ES-I3 (cell line): ENCODE data around the gene OR2B2.

Experiments used
- H3K36me3 ChIP-seq: 2 replicates; pipeline ENCODE4 v1.6.1; 2013; ENCODE audit warnings: mild to moderate bottlenecking, low read length, control low read depth, moderate library complexity; ENCODE audit not compliant: insufficient read depth
- H3K4me1 ChIP-seq: 2 replicates; pipeline ENCODE4 v1.6.1; 2013; ENCODE audit warnings: mild to moderate bottlenecking, control low read depth, low read length; ENCODE audit not compliant: insufficient read depth
- H3K9ac ChIP-seq: 2 replicates; pipeline ENCODE4 v1.6.1; 2013; ENCODE audit warnings: low read depth, mild to moderate bottlenecking, low read length, moderate library complexity
- H3K9me3 ChIP-seq: 2 replicates; pipeline ENCODE4 v1.6.1; 2013; ENCODE audit warnings: mild to moderate bottlenecking, low read length, moderate library complexity; ENCODE audit not compliant: control insufficient read depth, insufficient read depth

The OR2B2 gene

DNA sequence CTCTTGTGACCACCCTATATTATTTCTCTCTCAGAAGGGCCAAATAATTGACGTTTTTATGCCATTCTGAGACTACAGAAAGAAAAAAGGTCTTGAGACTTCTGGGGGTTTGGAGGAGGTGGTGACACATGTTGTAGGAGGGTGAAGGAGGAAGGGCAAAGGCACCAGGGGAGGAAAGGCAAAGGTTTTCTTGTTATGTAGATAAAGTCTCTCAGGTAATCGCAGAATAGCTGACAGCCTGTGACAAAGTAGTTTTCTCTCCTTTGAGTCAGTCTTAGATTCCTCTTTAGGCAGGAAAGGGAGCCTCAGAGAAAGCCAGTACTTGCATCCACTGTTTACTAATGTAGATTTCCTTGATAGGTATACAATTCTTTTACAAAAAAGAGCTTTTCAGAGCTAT is 23.6 kb downstream of the OR2B2 start:
- Histone ChIP-seq H3K9me3 (no peaks in the 10 kb centered on the region), H3K4me1 (peaks cover 17% of the 10 kb centered on the region), H3K36me3 (no peaks in the 10 kb centered on the region), H3K9ac (peak overlapping the region; percentile 70)

GRCh38 chr6:27886073-27886472 is 26.1 kb downstream of the OR2B2 start:
- Histone ChIP-seq H3K9me3 (no peaks in the 10 kb centered on the region), H3K36me3 (no peaks in the 10 kb centered on the region), H3K4me1 (peaks cover 17% of the 10 kb centered on the region), H3K9ac (no peak overlapping the region)

GRCh38 chr6:27883136-27883535 is 29.1 kb downstream of the OR2B2 start:
- no peak overlapping the region for H3K9ac ChIP-seq
- H3K9me3 ChIP-seq = no peaks in the 10 kb centered on the region
- H3K4me1 ChIP-seq = peaks cover 7% of the 10 kb centered on the region
- no peaks in the 10 kb centered on the region for H3K36me3 ChIP-seq

- H3K9me3 ChIP-seq = no peaks in the 10 kb centered on the region
- no peaks in the 10 kb centered on the region for H3K36me3 ChIP-seq
- peaks cover 2% of the 10 kb centered on the region; the same call in 1 of the 2 replicates for H3K4me1 ChIP-seq
- no peak overlapping the region for H3K9ac ChIP-seq
These were observed 29.6 kb downstream of the OR2B2 start for GRCh38 chr6:27882624-27883023.

DNA sequence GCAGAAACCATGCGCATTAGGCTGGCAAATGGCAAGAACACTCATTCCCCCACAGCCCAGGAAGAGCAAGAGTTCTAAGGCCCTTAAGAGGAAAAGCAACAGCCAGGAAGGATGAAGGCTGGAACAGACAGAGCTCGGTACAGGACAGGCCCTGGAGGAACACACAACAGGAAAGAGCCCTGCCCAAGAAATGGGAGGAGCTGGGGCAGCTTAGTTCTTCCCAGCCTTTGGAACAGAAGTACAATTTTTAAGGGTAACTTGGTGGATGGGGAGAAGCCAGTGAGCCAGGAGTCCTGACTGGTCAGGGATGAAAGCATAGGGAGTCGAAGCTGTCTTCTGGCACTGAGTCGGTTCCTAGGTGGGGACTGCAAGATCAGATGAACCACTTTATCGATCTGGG is 32.4 kb downstream of the OR2B2 start:
- no peaks in the 10 kb centered on the region for H3K9me3 ChIP-seq
- H3K4me1 ChIP-seq = no peaks in the 10 kb centered on the region
- no peaks in the 10 kb centered on the region for H3K36me3 ChIP-seq
- no peak overlapping the region for H3K9ac ChIP-seq

DNA sequence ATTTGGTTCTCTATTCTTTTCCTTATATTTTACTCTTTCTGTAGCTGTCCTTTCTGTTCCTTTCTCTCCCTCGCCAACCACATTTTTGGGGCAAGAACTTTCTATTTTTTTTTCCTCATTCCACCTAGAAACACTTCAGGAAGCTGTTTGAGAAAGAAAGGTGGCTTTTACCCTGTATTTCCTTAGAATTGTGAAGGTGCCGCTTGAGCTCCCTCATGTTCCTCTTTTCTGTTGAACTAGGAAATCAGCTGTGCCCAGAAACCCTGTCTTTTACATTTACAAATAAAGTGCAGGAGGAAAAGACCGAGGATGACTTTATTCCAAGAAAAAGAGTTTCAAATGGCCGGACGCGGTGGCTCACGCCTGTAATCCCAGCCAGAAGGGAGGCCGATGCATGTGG is 38.2 kb downstream of the OR2B2 start:
- Histone ChIP-seq H3K9ac (peak overlapping the region; percentile 59), H3K9me3 (no peaks in the 10 kb centered on the region), H3K4me1 (peaks cover 8% of the 10 kb centered on the region; the same call in 1 of the 2 replicates), H3K36me3 (no peaks in the 10 kb centered on the region)

GRCh38 chr6:27873021-27873940 is 38.9 kb downstream of the OR2B2 start:
- no peaks in the 10 kb centered on the region for H3K9me3 ChIP-seq
- H3K4me1 ChIP-seq = peaks cover 8% of the 10 kb centered on the region; the same call in 1 of the 2 replicates
- no peaks in the 10 kb centered on the region for H3K36me3 ChIP-seq
- peak overlapping the region; percentile 59 for H3K9ac ChIP-seq

DNA sequence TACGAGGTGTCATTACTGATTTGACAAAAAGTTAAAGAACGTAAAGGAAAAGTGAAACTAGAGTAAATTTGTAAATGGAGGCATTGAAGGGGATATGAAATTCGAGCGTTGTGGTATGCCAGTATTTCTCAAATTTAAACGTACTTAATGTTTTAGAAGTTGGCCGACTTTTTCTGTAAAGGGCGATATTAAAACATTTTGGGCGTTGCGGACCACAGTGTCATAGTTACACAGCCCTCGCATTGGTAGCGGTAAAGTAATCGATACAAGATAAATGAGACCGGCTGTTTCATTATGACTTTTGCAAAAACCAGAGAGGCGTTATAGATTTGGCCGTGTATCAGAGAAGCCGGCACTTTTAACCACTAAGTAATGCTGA is 39.6 kb downstream of the OR2B2 start:
- Histone ChIP-seq H3K4me1 (peaks cover 11% of the 10 kb centered on the region; the same call in 1 of the 2 replicates), H3K9ac (peak overlapping the region; percentile 59), H3K9me3 (no peaks in the 10 kb centered on the region), H3K36me3 (no peaks in the 10 kb centered on the region)

- Histone ChIP-seq H3K9ac (peak overlapping the region; percentile 59), H3K4me1 (peaks cover 11% of the 10 kb centered on the region; the same call in 1 of the 2 replicates), H3K36me3 (no peaks in the 10 kb centered on the region), H3K9me3 (no peaks in the 10 kb centered on the region)
These were observed 40.1 kb downstream of the OR2B2 start for GRCh38 chr6:27871924-27872638.

DNA sequence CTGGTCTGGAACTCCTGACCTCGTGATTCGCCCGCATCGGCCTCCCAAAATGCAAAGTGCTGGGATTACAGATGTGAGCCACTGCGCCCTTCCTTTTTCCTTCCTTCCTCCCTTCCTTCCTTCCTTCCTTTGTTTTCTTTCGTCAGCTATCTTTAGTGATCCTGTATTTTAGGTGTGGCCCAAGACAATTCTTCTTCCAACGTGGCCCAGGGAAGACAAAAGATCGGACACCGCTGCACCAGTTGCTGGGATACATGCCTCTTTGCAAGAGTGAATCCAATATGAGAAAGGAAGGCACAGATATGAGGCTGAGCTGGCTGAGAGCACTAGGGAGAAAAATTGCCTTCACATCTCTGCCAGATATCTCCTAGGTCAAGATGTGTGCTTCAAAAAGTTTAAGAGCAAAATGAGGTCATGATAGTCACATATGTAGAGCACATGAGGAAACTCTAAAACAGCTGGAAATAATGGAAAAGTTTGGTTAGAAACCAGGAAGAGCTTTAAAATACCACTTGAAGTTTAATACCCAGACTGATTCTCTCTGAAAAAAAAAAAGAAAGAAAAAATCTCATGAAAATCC is 41.8 kb downstream of the OR2B2 start:
- no peaks in the 10 kb centered on the region for H3K36me3 ChIP-seq

DNA sequence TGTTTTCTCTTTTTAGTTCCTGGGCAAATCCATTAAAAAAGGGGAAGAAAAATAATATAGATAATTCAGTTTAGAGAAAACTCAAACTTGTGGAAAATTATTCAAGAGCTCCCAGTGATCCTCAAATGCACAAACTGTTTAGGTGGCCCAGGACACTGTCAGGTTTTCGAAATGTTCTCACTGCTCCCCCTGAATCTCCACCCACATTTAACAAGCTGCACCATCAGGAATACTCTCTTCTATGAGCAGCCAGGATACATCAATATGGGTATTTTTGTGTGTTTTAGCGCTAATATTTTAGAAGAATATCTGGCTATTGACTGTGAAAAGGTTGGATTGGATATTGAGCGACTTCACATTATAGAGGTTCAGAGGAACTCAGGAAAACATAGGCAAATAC is 43.9 kb downstream of the OR2B2 start:
- Histone ChIP-seq H3K9me3 (no peaks in the 10 kb centered on the region), H3K36me3 (no peaks in the 10 kb centered on the region), H3K4me1 (peaks cover 11% of the 10 kb centered on the region; the same call in 1 of the 2 replicates), H3K9ac (peak overlapping the region; percentile 80)

More for the DNA sequence above, 41.8 kb downstream of the OR2B2 start:
- H3K9ac ChIP-seq = peak overlapping the region; percentile 10; the same call in 1 of the 2 replicates
- no peaks in the 10 kb centered on the region for H3K9me3 ChIP-seq
- peaks cover 11% of the 10 kb centered on the region; the same call in 1 of the 2 replicates for H3K4me1 ChIP-seq

DNA sequence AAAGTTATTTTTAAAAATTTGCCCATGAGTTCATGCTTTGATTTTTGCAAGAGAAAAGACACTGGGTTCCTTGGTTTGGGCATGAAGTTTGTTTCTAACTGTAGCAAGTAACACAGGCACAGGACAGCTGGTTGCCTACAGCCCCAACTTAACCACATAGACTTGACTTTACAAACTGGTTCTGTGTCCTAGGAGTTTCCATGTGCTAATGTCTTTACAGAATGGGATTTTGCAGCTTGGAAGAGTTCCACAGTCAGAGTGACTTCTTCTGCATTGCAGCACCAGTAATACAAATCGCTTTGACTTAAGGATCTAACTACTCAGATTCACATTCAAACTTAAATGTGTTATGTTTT is 44.3 kb downstream of the OR2B2 start:
- Histone ChIP-seq H3K4me1 (peaks cover 14% of the 10 kb centered on the region; the same call in 1 of the 2 replicates), H3K9me3 (no peaks in the 10 kb centered on the region), H3K36me3 (no peaks in the 10 kb centered on the region), H3K9ac (peak overlapping the region; percentile 80)

GRCh38 chr6:27867051-27867944 is 44.9 kb downstream of the OR2B2 start:
- peak overlapping the region; percentile 80 for H3K9ac ChIP-seq
- H3K36me3 ChIP-seq = no peaks in the 10 kb centered on the region
- peaks cover 20% of the 10 kb centered on the region for H3K4me1 ChIP-seq
- H3K9me3 ChIP-seq = no peaks in the 10 kb centered on the region
